HG03175 (cell line): ENCODE data around the gene NGFR.
"Not testable (repeated sequence)": the region's sequence is repeated elsewhere in the genome, so short reads cannot be mapped to it uniquely, and the experiment has no call there.

Source experiments
- ATAC-seq: cut with Tn5 transposase; IDR thresholded peaks from one replicate; pipeline ENCODE4 v1.9.1; 2021; ENCODE audit warnings: mild to moderate bottlenecking, moderate library complexity; ENCODE audit not compliant: unreplicated experiment

Gene NGFR

GRCh38 chr17:49545007-49545660, 50.0 kb downstream of the NGFR start:
- ATAC-seq: no peak

GRCh38 chr17:49545806-49546545, 50.9 kb downstream of the NGFR start:
- no peak for ATAC-seq

GRCh38 chr17:49546546-49547535, 51.7 kb downstream of the NGFR start:
- ATAC-seq: no peak

GRCh38 chr17:49547566-49547965, 52.5 kb downstream of the NGFR start:
- ATAC-seq: no peak

GRCh38 chr17:49548051-49548505, 53.0 kb downstream of the NGFR start:
- no peak for ATAC-seq

- ATAC-seq: no peak
These were observed 53.6 kb downstream of the NGFR start for GRCh38 chr17:49548506-49549310.

GRCh38 chr17:49549311-49549605, 54.2 kb downstream of the NGFR start:
- ATAC-seq: no peak

- ATAC-seq: no peak
These were observed 54.9 kb downstream of the NGFR start for GRCh38 chr17:49549691-49550678.

- ATAC-seq: not testable (repeated sequence)
These were observed 55.7 kb downstream of the NGFR start for GRCh38 chr17:49550764-49551163.

GRCh38 chr17:49551221-49552069, 56.4 kb downstream of the NGFR start:
- ATAC-seq: no peak

GRCh38 chr17:49552070-49552751, 57.1 kb downstream of the NGFR start:
- no peak for ATAC-seq

- ATAC-seq: no peak
These were observed 58.7 kb downstream of the NGFR start for GRCh38 chr17:49553676-49554335.

- ATAC-seq: no peak
These were observed 59.8 kb downstream of the NGFR start for GRCh38 chr17:49554694-49555494.

GRCh38 chr17:49555495-49556222, 60.6 kb downstream of the NGFR start:
- ATAC-seq: no peak

GRCh38 chr17:49556223-49556943, 61.3 kb downstream of the NGFR start:
- peak; percentile 63 for ATAC-seq
